ENCODE data around the gene SPON1. TPM values are rescaled to one million over a fixed set of nuclear protein-coding genes. Genes with fewer than 3 reads are reported as not detected.

Gene SPON1
- total and polyA plus RNA-seq, 11 donors, result 1.6 to 20.0 (median 6.8) TPM

- intact Hi-C loops (cut with DNase I), result no loop called here
- Histone ChIP-seq H3K9me3 (peaks cover 0 to 6% (median 0%) of the 10 kb centered on the region in 12 donors), H3K27me3 (no peaks in the 10 kb centered on the region), H3K4me3 (no peak overlapping the region), H3K27ac (no peak overlapping the region), H3K36me3 (peaks cover 0 to 6% (median 0%) of the 10 kb centered on the region in 9 donors), H3K4me1 (no peaks in the 10 kb centered on the region)
- DNase-seq (no peak), ATAC-seq (no peak)
- 84 to 91% (median 88%) methylated on average over 3 of the region's 3 CpGs for WGBS, 4 donors
- TF ChIP-seq CTCF (IDR thresholded peaks at IDR 0.05) (no peak), POLR2A (IDR thresholded peaks at IDR 0.05) (no peak)
Measured at GRCh38 chr11:14124350-14124749, 161.8 kb downstream of the SPON1 start.

GRCh38 chr11:14124886-14125285, 162.4 kb downstream of the SPON1 start:
- ATAC-seq, result peak in 3 of 4 donors; percentile 39 to 76 (median 52)
- intact Hi-C loops (cut with DNase I), result no loop called here
- 78 to 97% (median 89%) methylated on average over 3 of the region's 3 CpGs for WGBS, 4 donors
- Histone ChIP-seq H3K27ac (no peak overlapping the region), H3K36me3 (peaks cover 0 to 6% (median 0%) of the 10 kb centered on the region in 9 donors), H3K4me3 (no peak overlapping the region), H3K4me1 (no peaks in the 10 kb centered on the region), H3K27me3 (no peaks in the 10 kb centered on the region), H3K9me3 (peaks cover 0 to 6% (median 0%) of the 10 kb centered on the region in 12 donors)
- TF ChIP-seq CTCF (IDR thresholded peaks at IDR 0.05) (no peak), POLR2A (IDR thresholded peaks at IDR 0.05) (no peak)
- no peak for DNase-seq

GRCh38 chr11:14125529-14125928, 163.0 kb downstream of the SPON1 start:
- no peaks in the 10 kb centered on the region for H3K27me3 ChIP-seq
- peaks cover 0 to 6% (median 0%) of the 10 kb centered on the region in 9 donors for H3K36me3 ChIP-seq
- TF ChIP-seq POLR2A (IDR thresholded peaks at IDR 0.05) (no peak), CTCF (IDR thresholded peaks at IDR 0.05) (no peak)
- H3K4me3 ChIP-seq, result no peak overlapping the region
- intact Hi-C loops (cut with DNase I), result no loop called here
- 97 to 100% (median 99%) methylated on average over 2 of the region's 2 CpGs for WGBS, 4 donors
- no peak overlapping the region for H3K27ac ChIP-seq
- peaks cover 0 to 6% (median 0%) of the 10 kb centered on the region in 12 donors for H3K9me3 ChIP-seq
- no peaks in the 10 kb centered on the region for H3K4me1 ChIP-seq
- no peak for DNase-seq
- no peak for ATAC-seq

GRCh38 chr11:14127679-14128078, 165.2 kb downstream of the SPON1 start:
- H3K4me1 ChIP-seq, result peaks cover 0 to 9% (median 2%) of the 10 kb centered on the region in 12 donors
- H3K4me3 ChIP-seq, result no peak overlapping the region
- peaks cover 0 to 2% (median 0%) of the 10 kb centered on the region in 12 donors for H3K9me3 ChIP-seq
- H3K27me3 ChIP-seq, result no peaks in the 10 kb centered on the region
- ATAC-seq (no peak), DNase-seq (no peak)
- H3K27ac ChIP-seq, result no peak overlapping the region
- H3K36me3 ChIP-seq, result peaks cover 0 to 6% (median 0%) of the 10 kb centered on the region in 9 donors
- WGBS, 4 donors, result 70 to 90% (median 79%) methylated on average over 4 of the region's 4 CpGs
- intact Hi-C loops (cut with DNase I), result no loop called here
- TF ChIP-seq CTCF (IDR thresholded peaks at IDR 0.05) (no peak), POLR2A (IDR thresholded peaks at IDR 0.05) (no peak)

Measured in heart left ventricle (tissue), 16 donors.